Neural progenitor cell (in vitro differentiated cells): ENCODE results near the gene HIRA. TPM values are rescaled to one million over a fixed set of nuclear protein-coding genes. Genes with fewer than 3 reads are reported as not detected.

Experiments used
- DNase-seq: peaks from one replicate; pipeline ENCODE4 v3.0.0-alpha.2; 2016; ENCODE audit warnings: low spot score
- H2AFZ ChIP-seq: fragments of 200-600 bp; sonication (generic); replicated peaks from 2 replicates; pipeline ENCODE4 v1.6.1; 2016; ENCODE audit warnings: antibody characterized with exemption
- H3F3A ChIP-seq: fragments of 200-600 bp; sonication (generic); 2 replicates; pipeline ENCODE4 v1.6.1; 2016; ENCODE audit warnings: antibody characterized with exemption, low read depth
- H3K27ac ChIP-seq: fragments of 200-600 bp; sonication (generic); 2 replicates; pipeline ENCODE4 v1.5.1; 2016; ENCODE audit warnings: mild to moderate bottlenecking
- H3K27me3 ChIP-seq: fragments of 200-600 bp; sonication (generic); 2 replicates; pipeline ENCODE4 v1.6.1; 2016; ENCODE audit warnings: mild to moderate bottlenecking, moderate library complexity
- H3K36me3 ChIP-seq: fragments of 200-600 bp; sonication (generic); 2 replicates; pipeline ENCODE4 v1.5.1; 2016
- H3K4me1 ChIP-seq: fragments of 200-600 bp; sonication (generic); 2 replicates; pipeline ENCODE4 v1.6.1; 2016; ENCODE audit warnings: mixed run types
- H3K4me2 ChIP-seq: fragments of 200-600 bp; sonication (generic); 2 replicates; pipeline ENCODE4 v1.6.1; 2016
- H3K4me3 ChIP-seq: fragments of 200-600 bp; sonication (generic); 2 replicates; pipeline ENCODE4 v1.5.1; 2016
- H3K79me2 ChIP-seq: fragments of 200-600 bp; sonication (generic); 2 replicates; pipeline ENCODE4 v1.6.1; 2016; ENCODE audit warnings: low read depth
- H3K9ac ChIP-seq: fragments of 200-600 bp; sonication (generic); 2 replicates; pipeline ENCODE4 v1.6.1; 2016
- H3K9me3 ChIP-seq: fragments of 200-600 bp; sonication (generic); 2 replicates; pipeline ENCODE4 v1.5.1; 2016; ENCODE audit warnings: low read depth
- H4K20me1 ChIP-seq: fragments of 200-600 bp; sonication (generic); 2 replicates; pipeline ENCODE4 v1.6.1; 2016; ENCODE audit warnings: low read depth
- H3K27ac Mint-ChIP-seq: 3 replicates; pipeline ENCODE4 v1.8.0; 2021; ENCODE audit warnings: mixed read lengths
- H3K27me3 Mint-ChIP-seq: 2 replicates; pipeline ENCODE4 v1.8.0; 2022; ENCODE audit warnings: low read depth, mild to moderate bottlenecking, inconsistent platforms, moderate library complexity, mixed read lengths; ENCODE audit not compliant: insufficient read depth
- H3K36me3 Mint-ChIP-seq: 3 replicates; pipeline ENCODE4 v1.8.0; 2021; ENCODE audit warnings: mixed read lengths
- H3K4me1 Mint-ChIP-seq: 3 replicates; pipeline ENCODE4 v1.8.0; 2021; ENCODE audit warnings: mixed read lengths
- H3K4me3 Mint-ChIP-seq: 3 replicates; pipeline ENCODE4 v1.8.0; 2021; ENCODE audit warnings: mild to moderate bottlenecking, moderate library complexity, mixed read lengths
- H3K9me3 Mint-ChIP-seq: 3 replicates; pipeline ENCODE4 v1.8.0; 2020; ENCODE audit warnings: mixed read lengths
- CTCF ChIP-seq: fragments of 200-600 bp; sonication (generic); IDR thresholded peaks from 2 replicates; pipeline ENCODE4 v1.5.1; 2017; ENCODE audit warnings: antibody characterized with exemption, mild to moderate bottlenecking
- EZH2 ChIP-seq: fragments of 200-600 bp; sonication (generic); IDR thresholded peaks from 2 replicates; pipeline ENCODE4 v1.6.1; 2017; ENCODE audit warnings: antibody characterized with exemption, mild to moderate bottlenecking, moderate library complexity
- EZH2phosphoT487 ChIP-seq: fragments of 200-600 bp; sonication (generic); IDR thresholded peaks from 2 replicates; pipeline ENCODE4 v1.6.1; 2017; ENCODE audit warnings: antibody characterized with exemption
- total RNA-seq: library from RNA; depleted of rRNA; stranded (reverse); fragments of >200 nt; gene quantifications from 2 replicates; pipeline ENCODE4 v1.2.3, GENCODE V29; 2015; ENCODE audit warnings: low replicate concordance

HIRA gene
- total RNA-seq, 1 donor from 2014 or later = 18.9 TPM

- no peaks in the 10 kb centered on the region for H3K4me1 Mint-ChIP-seq
- Histone ChIP-seq H2AFZ (no peak overlapping the region), H3K36me3 (no peaks in the 10 kb centered on the region), H3K4me1 (no peaks in the 10 kb centered on the region), H3F3A (no peaks in the 10 kb centered on the region), H3K4me3 (no peak overlapping the region), H3K79me2 (no peaks in the 10 kb centered on the region), H3K27me3 (no peaks in the 10 kb centered on the region), H3K27ac (no peak overlapping the region), H3K9ac (no peak overlapping the region), H3K9me3 (no peaks in the 10 kb centered on the region), H4K20me1 (no peaks in the 10 kb centered on the region), H3K4me2 (no peak overlapping the region)
- H3K27me3 Mint-ChIP-seq = no peaks in the 10 kb centered on the region
- H3K4me3 Mint-ChIP-seq = no peak overlapping the region
- H3K36me3 Mint-ChIP-seq = peaks cover 21% of the 10 kb centered on the region
- TF ChIP-seq CTCF = no peak
- no peak for TF ChIP-seq EZH2
- TF ChIP-seq EZH2phosphoT487 = no peak
- no peak for DNase-seq
- no peaks in the 10 kb centered on the region for H3K9me3 Mint-ChIP-seq
- H3K27ac Mint-ChIP-seq = no peak overlapping the region
Observed at GRCh38 chr22:19385221-19385906, 46.2 kb downstream of the HIRA start.

GRCh38 chr22:19383292-19383691, 48.2 kb downstream of the HIRA start:
- H3K27me3 ChIP-seq = no peaks in the 10 kb centered on the region
- no peaks in the 10 kb centered on the region for H3F3A ChIP-seq
- H3K79me2 ChIP-seq = no peaks in the 10 kb centered on the region
- H3K4me3 ChIP-seq = no peak overlapping the region
- no peaks in the 10 kb centered on the region for H3K36me3 ChIP-seq
- no peak overlapping the region for H3K9ac ChIP-seq
- no peak overlapping the region for H3K4me2 ChIP-seq
- no peaks in the 10 kb centered on the region for H3K9me3 ChIP-seq
- no peak overlapping the region for H3K4me3 Mint-ChIP-seq
- H3K4me1 Mint-ChIP-seq = no peaks in the 10 kb centered on the region
- no peaks in the 10 kb centered on the region for H3K27me3 Mint-ChIP-seq
- no peak for DNase-seq
- H3K9me3 Mint-ChIP-seq = no peaks in the 10 kb centered on the region
- H3K4me1 ChIP-seq = no peaks in the 10 kb centered on the region
- no peak overlapping the region for H2AFZ ChIP-seq
- TF ChIP-seq EZH2phosphoT487 = no peak
- no peak for TF ChIP-seq EZH2
- TF ChIP-seq CTCF = no peak
- H4K20me1 ChIP-seq = no peaks in the 10 kb centered on the region
- no peak overlapping the region for H3K27ac ChIP-seq
- H3K36me3 Mint-ChIP-seq = peaks cover 21% of the 10 kb centered on the region
- H3K27ac Mint-ChIP-seq = no peak overlapping the region

- no peak for DNase-seq
- Mint-ChIP-seq H3K27me3 (no peaks in the 10 kb centered on the region), H3K4me1 (no peaks in the 10 kb centered on the region), H3K36me3 (peaks cover 19% of the 10 kb centered on the region), H3K4me3 (no peak overlapping the region), H3K27ac (no peak overlapping the region), H3K9me3 (no peaks in the 10 kb centered on the region)
- H3K79me2 ChIP-seq = no peaks in the 10 kb centered on the region
- no peak overlapping the region for H3K27ac ChIP-seq
- H4K20me1 ChIP-seq = no peaks in the 10 kb centered on the region
- H3K4me3 ChIP-seq = no peak overlapping the region
- H3K9me3 ChIP-seq = no peaks in the 10 kb centered on the region
- H3K27me3 ChIP-seq = no peaks in the 10 kb centered on the region
- H2AFZ ChIP-seq = no peak overlapping the region
- no peak overlapping the region for H3K9ac ChIP-seq
- TF ChIP-seq EZH2 (no peak), CTCF (no peak), EZH2phosphoT487 (no peak)
- H3K4me1 ChIP-seq = no peaks in the 10 kb centered on the region
- no peaks in the 10 kb centered on the region for H3K36me3 ChIP-seq
- H3F3A ChIP-seq = no peaks in the 10 kb centered on the region
- H3K4me2 ChIP-seq = no peak overlapping the region
Observed at GRCh38 chr22:19382240-19382639, 49.3 kb downstream of the HIRA start.
